Fibroblast of villous mesenchyme (primary cell): Measurements from ENCODE around the gene PEX6. TPM values are rescaled to one million over a fixed set of nuclear protein-coding genes. Genes with fewer than 3 reads are reported as not detected.
A peak's percentile ranks its signal among the peaks of the same experiment; 100 is the strongest.

Experiments
- DNase-seq: peaks from one replicate; pipeline ENCODE4 v3.0.0-alpha.2; 2010; ENCODE audit warnings: low read depth
- H3K4me3 ChIP-seq: 2 replicates; pipeline ENCODE4 v1.5.1; 2011; ENCODE audit warnings: low read depth, mild to moderate bottlenecking, low read length
- total RNA-seq: library from RNA; depleted of rRNA; stranded (reverse); fragments of >200 nt; gene quantifications from 2 replicates; pipeline ENCODE4 v1.2.3, GENCODE V29; 2012
- TF ChIP-seq, protein P1 (sequence below): IDR thresholded peaks from 2 replicates; pipeline ENCODE4 v1.5.1; 2012; ENCODE audit warnings: low read depth, mild to moderate bottlenecking, low read length; ENCODE audit not compliant: insufficient read depth

PEX6 gene
- total RNA-seq, 1 donor: 41.0 TPM

DNA sequence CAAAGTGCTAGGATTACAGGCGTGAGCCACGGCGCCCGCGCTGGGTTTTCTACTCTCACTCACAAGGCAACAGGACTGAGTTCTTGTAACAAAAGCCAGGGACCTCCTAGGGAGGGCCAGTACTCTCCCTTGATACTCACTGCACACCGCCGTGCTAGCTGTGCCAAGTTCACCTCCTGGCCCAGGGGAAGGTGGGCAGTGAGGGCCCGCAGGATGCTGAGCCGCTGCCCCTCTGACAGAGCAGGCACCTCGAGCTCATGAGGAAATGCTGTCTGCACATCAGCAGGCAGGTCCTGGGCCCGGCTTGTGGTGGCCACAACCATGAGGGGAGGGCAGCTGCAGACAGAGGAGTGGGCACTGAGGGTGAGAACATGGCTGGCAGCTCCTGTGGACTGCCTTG lies 11.8 kb downstream of the PEX6 start:
- TF ChIP-seq, protein P1, sequence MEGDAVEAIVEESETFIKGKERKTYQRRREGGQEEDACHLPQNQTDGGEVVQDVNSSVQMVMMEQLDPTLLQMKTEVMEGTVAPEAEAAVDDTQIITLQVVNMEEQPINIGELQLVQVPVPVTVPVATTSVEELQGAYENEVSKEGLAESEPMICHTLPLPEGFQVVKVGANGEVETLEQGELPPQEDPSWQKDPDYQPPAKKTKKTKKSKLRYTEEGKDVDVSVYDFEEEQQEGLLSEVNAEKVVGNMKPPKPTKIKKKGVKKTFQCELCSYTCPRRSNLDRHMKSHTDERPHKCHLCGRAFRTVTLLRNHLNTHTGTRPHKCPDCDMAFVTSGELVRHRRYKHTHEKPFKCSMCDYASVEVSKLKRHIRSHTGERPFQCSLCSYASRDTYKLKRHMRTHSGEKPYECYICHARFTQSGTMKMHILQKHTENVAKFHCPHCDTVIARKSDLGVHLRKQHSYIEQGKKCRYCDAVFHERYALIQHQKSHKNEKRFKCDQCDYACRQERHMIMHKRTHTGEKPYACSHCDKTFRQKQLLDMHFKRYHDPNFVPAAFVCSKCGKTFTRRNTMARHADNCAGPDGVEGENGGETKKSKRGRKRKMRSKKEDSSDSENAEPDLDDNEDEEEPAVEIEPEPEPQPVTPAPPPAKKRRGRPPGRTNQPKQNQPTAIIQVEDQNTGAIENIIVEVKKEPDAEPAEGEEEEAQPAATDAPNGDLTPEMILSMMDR: no peak
- no peak overlapping the region for H3K4me3 ChIP-seq
- no peak for DNase-seq

DNA sequence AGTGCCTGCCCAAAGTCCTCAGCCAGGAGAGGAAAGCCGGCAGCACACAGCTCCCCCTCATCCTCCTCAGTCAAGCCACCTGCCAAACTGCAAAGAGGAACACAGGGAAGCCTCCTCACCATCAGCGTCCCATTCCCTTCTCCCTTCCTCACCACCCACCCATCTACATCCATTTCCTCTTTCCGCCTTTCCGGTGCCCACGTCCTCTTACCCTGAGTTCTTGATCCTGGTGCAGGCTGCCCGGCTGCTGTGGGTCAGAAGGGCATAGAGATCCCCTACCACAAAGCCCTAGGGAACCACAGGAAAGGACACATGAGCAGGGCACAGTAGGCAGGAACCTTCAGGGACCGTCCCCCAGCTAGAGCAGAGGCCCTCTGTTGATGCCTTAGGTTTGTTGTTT lies 12.4 kb downstream of the PEX6 start:
- no peak for DNase-seq
- TF ChIP-seq, protein P1: no peak
- H3K4me3 ChIP-seq: no peak overlapping the region

DNA sequence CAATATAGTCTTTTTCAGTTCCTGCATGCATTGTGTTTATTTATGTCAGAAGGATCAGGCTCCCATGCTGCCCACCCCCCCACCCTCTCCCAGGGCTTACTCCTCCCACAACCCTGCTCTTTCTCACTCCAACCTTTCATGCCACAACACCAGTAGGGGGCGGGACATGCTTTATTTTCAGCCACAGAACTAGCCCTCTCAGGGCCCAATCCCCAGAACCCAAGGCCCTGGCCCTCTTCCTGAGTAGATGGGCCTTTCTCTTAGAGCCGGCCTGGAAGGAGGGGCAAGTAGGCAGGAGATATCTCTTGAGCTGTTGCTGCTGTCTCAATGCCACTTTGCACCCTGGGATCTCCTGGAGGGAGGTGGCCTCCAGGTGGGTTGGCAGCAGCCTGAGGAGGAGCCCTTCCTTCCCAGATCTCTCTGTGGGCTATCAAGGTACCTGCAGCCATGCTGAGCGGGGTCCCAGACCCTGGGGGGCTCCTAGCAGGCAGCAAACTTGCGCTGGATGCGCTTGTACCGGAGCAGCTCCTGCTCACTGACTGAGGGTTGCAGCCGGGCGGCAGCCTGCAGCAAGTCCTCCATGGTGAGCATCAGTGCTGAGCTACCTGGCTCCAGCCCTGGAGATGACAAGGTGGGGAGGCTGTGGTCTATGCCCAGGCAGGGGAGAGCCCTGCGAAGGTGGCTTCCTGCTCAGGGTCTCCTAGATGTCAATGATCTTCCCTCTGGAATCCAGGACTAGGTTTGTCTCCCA lies 15.0 kb downstream of the PEX6 start:
- DNase-seq: peak; percentile 60
- TF ChIP-seq, protein P1: peak; percentile 31
- no peak overlapping the region for H3K4me3 ChIP-seq

DNA sequence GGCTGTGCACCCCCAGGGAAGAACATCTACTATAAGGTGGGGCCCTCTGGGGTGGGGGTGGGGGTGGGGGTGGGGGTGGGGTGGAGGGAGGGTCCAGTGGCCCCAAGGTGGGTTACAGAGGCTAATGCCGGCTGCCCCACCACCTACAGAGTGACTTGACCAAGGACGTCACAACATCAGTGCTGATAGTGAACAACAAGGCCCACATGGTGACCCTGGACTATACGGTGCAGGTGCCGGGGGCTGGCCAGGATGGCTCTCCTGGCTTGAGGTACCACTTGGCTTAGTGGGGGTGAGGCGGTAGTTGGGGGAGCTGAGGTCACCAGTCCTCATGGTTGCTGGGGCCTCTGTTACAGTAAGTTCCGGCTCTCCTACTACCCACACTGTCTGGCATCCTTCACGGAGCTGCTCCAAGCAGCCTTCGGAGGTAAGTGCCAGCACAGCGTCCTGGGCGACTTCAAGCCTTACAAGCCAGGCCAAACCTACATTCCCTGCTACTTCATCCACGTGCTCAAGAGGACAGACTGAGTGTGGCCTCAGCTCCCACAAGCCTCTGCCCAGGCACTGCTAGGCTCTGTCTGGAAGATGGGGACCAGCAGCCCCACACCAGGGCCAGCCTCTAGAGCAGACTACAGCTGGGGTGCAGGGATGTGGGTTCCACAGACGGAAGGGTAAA lies 15.7 kb downstream of the PEX6 start:
- no peak overlapping the region for H3K4me3 ChIP-seq
- TF ChIP-seq, protein P1: no peak
- DNase-seq: no peak

DNA sequence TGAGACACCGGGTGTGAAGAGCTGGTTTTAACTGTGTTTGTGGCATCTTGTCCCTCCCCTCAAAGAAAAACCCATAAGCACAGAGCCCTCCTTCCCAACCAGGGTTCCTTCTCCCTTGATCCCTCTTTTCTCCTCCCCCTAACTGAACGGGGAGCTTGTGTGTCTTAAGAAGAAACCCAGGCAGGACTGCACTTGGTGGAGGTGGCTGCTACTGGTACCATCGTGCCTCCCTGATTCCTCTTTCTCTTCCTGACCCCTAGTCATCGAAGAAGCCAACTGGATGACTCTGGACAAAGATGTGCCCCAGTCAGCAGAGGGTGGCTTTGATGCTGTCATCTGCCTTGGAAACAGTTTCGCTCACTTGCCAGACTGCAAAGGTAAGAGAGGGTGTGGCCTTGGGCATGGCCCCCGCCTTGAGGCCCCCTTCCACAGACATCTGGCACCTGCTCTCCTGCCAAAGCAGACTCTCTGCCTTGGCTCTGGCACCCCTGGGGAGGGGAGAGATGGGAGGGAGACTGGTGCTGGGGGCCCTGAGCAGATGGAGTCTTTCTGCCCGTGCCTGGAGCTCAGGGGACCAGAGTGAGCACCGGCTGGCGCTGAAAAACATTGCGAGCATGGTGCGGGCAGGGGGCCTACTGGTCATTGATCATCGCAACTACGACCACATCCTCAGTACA lies 16.3 kb downstream of the PEX6 start:
- no peak for DNase-seq
- no peak overlapping the region for H3K4me3 ChIP-seq
- TF ChIP-seq, protein P1: no peak

DNA sequence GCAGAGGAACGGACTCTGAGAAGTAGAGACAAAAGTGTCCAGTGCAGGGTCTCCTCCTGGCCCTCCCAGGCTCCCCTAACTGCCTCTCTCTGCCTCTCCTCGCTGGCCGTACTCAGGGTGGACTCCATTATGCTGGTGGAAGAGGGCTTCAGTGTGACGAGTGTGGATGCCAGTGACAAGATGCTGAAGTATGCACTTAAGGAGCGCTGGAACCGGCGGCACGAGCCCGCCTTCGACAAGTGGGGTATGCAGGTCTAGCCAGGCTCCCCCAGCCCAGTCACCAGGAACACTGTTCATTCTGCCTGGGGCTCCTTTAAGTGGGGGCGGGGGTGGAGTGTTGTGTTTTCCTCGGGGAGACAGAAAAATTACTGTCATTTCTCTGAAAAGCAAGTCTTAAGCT lies 16.9 kb downstream of the PEX6 start:
- H3K4me3 ChIP-seq: no peak overlapping the region
- DNase-seq: no peak
- TF ChIP-seq, protein P1: no peak
